WTC11 (cell line): Measurements from ENCODE around the gene MACROD2. TPM values are rescaled to one million over a fixed set of nuclear protein-coding genes. Genes with fewer than 3 reads are reported as not detected.

Experiments
- ATAC-seq: fragments of 200-7000 bp; cut with Tn5 transposase; 2 replicates; pipeline ENCODE4 v1.10.0; 2021; ENCODE audit warnings: mild to moderate bottlenecking, moderate library complexity
- CTCF ChIA-PET: fragments of 300-600 bp; sonication (Branson Sonifier 250); formaldehyde crosslinking; loops from one replicate; lab custom pipeline; 2021; ENCODE audit warnings: antibody characterized with exemption; lab: Charles Lee
- POLR2A ChIA-PET: fragments of 350-600 bp; sonication (Branson Sonifier 250); formaldehyde crosslinking; loops from one replicate; lab custom pipeline; 2021; ENCODE audit warnings: antibody characterized with exemption; lab: Charles Lee
- DNase-seq: peaks from one replicate; pipeline ENCODE4 v3.0.0; 2021; ENCODE audit warnings: low spot score
- H3K27ac Mint-ChIP-seq: 2 replicates; pipeline ENCODE4 v1.8.0; 2021; ENCODE audit warnings: mixed read lengths
- H3K27me3 Mint-ChIP-seq: 2 replicates; pipeline ENCODE4 v1.8.0; 2021; ENCODE audit warnings: low read depth, mild to moderate bottlenecking, moderate library complexity, mixed read lengths
- H3K36me3 Mint-ChIP-seq: 2 replicates; pipeline ENCODE4 v1.8.0; 2021; ENCODE audit warnings: mixed read lengths
- H3K4me1 Mint-ChIP-seq: 2 replicates; pipeline ENCODE4 v1.8.0; 2022; ENCODE audit warnings: mixed read lengths
- H3K4me3 Mint-ChIP-seq: 2 replicates; pipeline ENCODE4 v1.8.0; 2021; ENCODE audit warnings: mild to moderate bottlenecking, moderate library complexity, mixed read lengths
- H3K9me3 Mint-ChIP-seq: 2 replicates; pipeline ENCODE4 v1.8.0; 2021; ENCODE audit warnings: mixed read lengths
- E2F4 ChIP-seq: sonication (generic); formaldehyde crosslinking; IDR thresholded peaks from 2 replicates; pipeline ENCODE4 v1.8.1; 2022; ENCODE audit warnings: low read depth, mild to moderate bottlenecking, moderate library complexity, missing genetic modification reagents, borderline replicate concordance
- E2F5 ChIP-seq: sonication (generic); formaldehyde crosslinking; IDR thresholded peaks from 2 replicates; pipeline ENCODE4 v1.8.1; 2022; ENCODE audit warnings: mild to moderate bottlenecking, moderate library complexity, missing genetic modification reagents
- ESRRA ChIP-seq: sonication (generic); formaldehyde crosslinking; IDR thresholded peaks from 2 replicates; pipeline ENCODE4 v1.8.1; 2022; ENCODE audit warnings: mild to moderate bottlenecking, missing genetic modification reagents, borderline replicate concordance
- GTF2I ChIP-seq: fragments of 250-450 bp; sonication (Bioruptor Pico); conservative IDR thresholded peaks from 2 replicates; pipeline ENCODE4 v1.4.0; 2021; ENCODE audit warnings: mild to moderate bottlenecking
- HMGA2 ChIP-seq: fragments of 250-450 bp; sonication (Bioruptor Pico); IDR thresholded peaks from 2 replicates; pipeline ENCODE4 v1.4.0; 2021; ENCODE audit warnings: mild to moderate bottlenecking, moderate library complexity
- NR2C2 ChIP-seq: sonication (generic); formaldehyde crosslinking; IDR thresholded peaks from 2 replicates; pipeline ENCODE4 v1.8.0; 2022; ENCODE audit warnings: mild to moderate bottlenecking, missing genetic modification reagents
- PRDM15 ChIP-seq: sonication (generic); formaldehyde crosslinking; IDR thresholded peaks from 2 replicates; pipeline ENCODE4 v1.8.0; 2022; ENCODE audit warnings: missing genetic modification reagents
- SOX15 ChIP-seq: fragments of 250-450 bp; sonication (Bioruptor Pico); IDR thresholded peaks from 2 replicates; pipeline ENCODE4 v1.9.0; 2021; ENCODE audit warnings: mild to moderate bottlenecking
- TEAD1 ChIP-seq: sonication (generic); formaldehyde crosslinking; IDR thresholded peaks from 2 replicates; pipeline ENCODE4 v1.8.0; 2022; ENCODE audit warnings: mild to moderate bottlenecking, missing genetic modification reagents
- TP53 ChIP-seq: sonication (generic); formaldehyde crosslinking; IDR thresholded peaks from 2 replicates; pipeline ENCODE4 v1.8.1; 2023; ENCODE audit warnings: mild to moderate bottlenecking, missing genetic modification reagents
- ZNF396 ChIP-seq: fragments of 250-450 bp; sonication (Bioruptor Pico); IDR thresholded peaks from 2 replicates; pipeline ENCODE4 v1.8.0; 2021; ENCODE audit warnings: mild to moderate bottlenecking, moderate library complexity, borderline replicate concordance
- ZSCAN18 ChIP-seq: fragments of 250-450 bp; sonication (Bioruptor Pico); IDR thresholded peaks from 2 replicates; pipeline ENCODE4 v2.1.2; 2022; ENCODE audit warnings: mild to moderate bottlenecking, moderate library complexity
- total RNA-seq: library from RNA; stranded (reverse); gene quantifications from 3 replicates; pipeline ENCODE4 v1.2.3, GENCODE V29; 2021
- TF ChIP-seq, protein P1 (sequence below): sonication (generic); formaldehyde crosslinking; IDR thresholded peaks from 2 replicates; pipeline ENCODE4 v1.8.1; 2022; ENCODE audit warnings: mild to moderate bottlenecking, missing genetic modification reagents, moderate library complexity, borderline replicate concordance
- TF ChIP-seq, protein P2 (sequence below): sonication (generic); formaldehyde crosslinking; IDR thresholded peaks from 2 replicates; pipeline ENCODE4 v1.8.0; 2022; ENCODE audit warnings: mild to moderate bottlenecking, missing genetic modification reagents
- TF ChIP-seq, protein P3 (sequence below): sonication (generic); formaldehyde crosslinking; IDR thresholded peaks from 2 replicates; pipeline ENCODE4 v1.8.0; 2022; ENCODE audit warnings: mild to moderate bottlenecking, missing genetic modification reagents
- TF ChIP-seq, protein P4 (sequence below): sonication (generic); formaldehyde crosslinking; IDR thresholded peaks from 2 replicates; pipeline ENCODE4 v1.8.1; 2023; ENCODE audit warnings: mild to moderate bottlenecking, missing genetic modification reagents, moderate library complexity

Gene MACROD2
- total RNA-seq, 1 experiment from 2014 or later, result 4.1 TPM

- TF ChIP-seq, protein P1, sequence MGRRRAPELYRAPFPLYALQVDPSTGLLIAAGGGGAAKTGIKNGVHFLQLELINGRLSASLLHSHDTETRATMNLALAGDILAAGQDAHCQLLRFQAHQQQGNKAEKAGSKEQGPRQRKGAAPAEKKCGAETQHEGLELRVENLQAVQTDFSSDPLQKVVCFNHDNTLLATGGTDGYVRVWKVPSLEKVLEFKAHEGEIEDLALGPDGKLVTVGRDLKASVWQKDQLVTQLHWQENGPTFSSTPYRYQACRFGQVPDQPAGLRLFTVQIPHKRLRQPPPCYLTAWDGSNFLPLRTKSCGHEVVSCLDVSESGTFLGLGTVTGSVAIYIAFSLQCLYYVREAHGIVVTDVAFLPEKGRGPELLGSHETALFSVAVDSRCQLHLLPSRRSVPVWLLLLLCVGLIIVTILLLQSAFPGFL, result no peak
- no peak for TF ChIP-seq GTF2I (CRISPR knock-in tag)
- no peak for TF ChIP-seq TP53
- TF ChIP-seq E2F4 (CRISPR knock-in tag), result no peak
- no peak for TF ChIP-seq E2F5
Observed at GRCh38 chr20:14609328-14610221, 614.3 kb downstream of the MACROD2 start (continued).

- H3K27me3 Mint-ChIP-seq, result no peaks in the 10 kb centered on the region
- TF ChIP-seq, protein P2, sequence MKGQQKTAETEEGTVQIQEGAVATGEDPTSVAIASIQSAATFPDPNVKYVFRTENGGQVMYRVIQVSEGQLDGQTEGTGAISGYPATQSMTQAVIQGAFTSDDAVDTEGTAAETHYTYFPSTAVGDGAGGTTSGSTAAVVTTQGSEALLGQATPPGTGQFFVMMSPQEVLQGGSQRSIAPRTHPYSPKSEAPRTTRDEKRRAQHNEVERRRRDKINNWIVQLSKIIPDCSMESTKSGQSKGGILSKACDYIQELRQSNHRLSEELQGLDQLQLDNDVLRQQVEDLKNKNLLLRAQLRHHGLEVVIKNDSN (CRISPR knock-in tag), result no peak
- TF ChIP-seq, protein P3, sequence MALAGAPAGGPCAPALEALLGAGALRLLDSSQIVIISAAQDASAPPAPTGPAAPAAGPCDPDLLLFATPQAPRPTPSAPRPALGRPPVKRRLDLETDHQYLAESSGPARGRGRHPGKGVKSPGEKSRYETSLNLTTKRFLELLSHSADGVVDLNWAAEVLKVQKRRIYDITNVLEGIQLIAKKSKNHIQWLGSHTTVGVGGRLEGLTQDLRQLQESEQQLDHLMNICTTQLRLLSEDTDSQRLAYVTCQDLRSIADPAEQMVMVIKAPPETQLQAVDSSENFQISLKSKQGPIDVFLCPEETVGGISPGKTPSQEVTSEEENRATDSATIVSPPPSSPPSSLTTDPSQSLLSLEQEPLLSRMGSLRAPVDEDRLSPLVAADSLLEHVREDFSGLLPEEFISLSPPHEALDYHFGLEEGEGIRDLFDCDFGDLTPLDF (CRISPR knock-in tag), result no peak
- TF ChIP-seq ZNF396 (CRISPR knock-in tag), result no peak
- no peak for TF ChIP-seq PRDM15
- no peak for TF ChIP-seq ESRRA (CRISPR knock-in tag)
- no peak for TF ChIP-seq NR2C2
- TF ChIP-seq HMGA2 (CRISPR knock-in tag), result no peak
- no peak for TF ChIP-seq SOX15 (CRISPR knock-in tag)
- TF ChIP-seq ZSCAN18 (CRISPR knock-in tag), result no peak
- no peak for TF ChIP-seq TEAD1
- TF ChIP-seq, protein P4, sequence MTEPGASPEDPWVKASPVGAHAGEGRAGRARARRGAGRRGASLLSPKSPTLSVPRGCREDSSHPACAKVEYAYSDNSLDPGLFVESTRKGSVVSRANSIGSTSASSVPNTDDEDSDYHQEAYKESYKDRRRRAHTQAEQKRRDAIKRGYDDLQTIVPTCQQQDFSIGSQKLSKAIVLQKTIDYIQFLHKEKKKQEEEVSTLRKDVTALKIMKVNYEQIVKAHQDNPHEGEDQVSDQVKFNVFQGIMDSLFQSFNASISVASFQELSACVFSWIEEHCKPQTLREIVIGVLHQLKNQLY (CRISPR knock-in tag), result no peak
- CTCF ChIA-PET, result no interaction called here
- H3K27ac Mint-ChIP-seq, result no peak overlapping the region
- H3K9me3 Mint-ChIP-seq, result peaks cover 4% of the 10 kb centered on the region
- no peaks in the 10 kb centered on the region for H3K36me3 Mint-ChIP-seq
- DNase-seq, result no peak
- no peak for ATAC-seq
- H3K4me3 Mint-ChIP-seq, result no peak overlapping the region
- peaks cover 20% of the 10 kb centered on the region for H3K4me1 Mint-ChIP-seq
- POLR2A ChIA-PET, result no interaction called here
Observed at GRCh38 chr20:14611479-14611878, 616.2 kb downstream of the MACROD2 start.
